Measurements from ENCODE around the gene KMT5C.

KMT5C gene

GRCh38 chr19:55345818-55346724 is 6.4 kb downstream of the KMT5C start (continued):
- no peak for TF ChIP-seq REPIN1 (tag by site-specific recombination; IDR thresholded peaks at IDR 0.05; ENCODE audit: low read depth)
- no peak for TF ChIP-seq ZBTB49 (tag by site-specific recombination; IDR thresholded peaks at IDR 0.05; ENCODE audit: low read depth)
- no peak for TF ChIP-seq ZNF423 (tag by site-specific recombination; IDR thresholded peaks at IDR 0.05)
- TF ChIP-seq ZNF488 (tag by site-specific recombination; IDR thresholded peaks at IDR 0.05) = no peak
- TF ChIP-seq GLI2 (tag by site-specific recombination; IDR thresholded peaks at IDR 0.05; ENCODE audit: borderline replicate concordance, low read depth) = no peak
- no peak for TF ChIP-seq MEIS1 (CRISPR knock-in tag; IDR thresholded peaks at IDR 0.05; ENCODE audit: borderline replicate concordance)
- TF ChIP-seq ZNF138 (tag by site-specific recombination; IDR thresholded peaks at IDR 0.05; ENCODE audit: borderline replicate concordance) = no peak
- TF ChIP-seq FEZF1 (tag by site-specific recombination; IDR thresholded peaks at IDR 0.05) = no peak
- TF ChIP-seq PBX3 (CRISPR knock-in tag; IDR thresholded peaks at IDR 0.05) = 0 out of 2 replicates have a peak, but pooled peaks have one; percentile 30
- no peak for TF ChIP-seq ZNF560 (tag by site-specific recombination; IDR thresholded peaks at IDR 0.05; ENCODE audit: borderline replicate concordance)
- TF ChIP-seq ZNF302 (tag by site-specific recombination; IDR thresholded peaks at IDR 0.05; ENCODE audit: low read depth) = no peak
- no peak for TF ChIP-seq ZXDB (tag by site-specific recombination; IDR thresholded peaks at IDR 0.05)
- no peak; the same call in 1 of the 2 replicates for TF ChIP-seq SP2 (tag by site-specific recombination; IDR thresholded peaks at IDR 0.05)
- 0 out of 2 replicates have a peak, but pooled peaks have one; percentile 17 for TF ChIP-seq ZIC2 (tag by site-specific recombination; IDR thresholded peaks at IDR 0.05)
- TF ChIP-seq SCRT2 (tag by site-specific recombination; IDR thresholded peaks at IDR 0.05) = no peak
- no peak for TF ChIP-seq AEBP2 (tag by site-specific recombination; IDR thresholded peaks at IDR 0.05; ENCODE audit: borderline replicate concordance)
- no peak for TF ChIP-seq BCL11B (tag by site-specific recombination; IDR thresholded peaks at IDR 0.05; ENCODE audit: low read depth)
- TF ChIP-seq ZNF10 (tag by site-specific recombination; IDR thresholded peaks at IDR 0.05) = peak; percentile 71; the same call in 1 of the 2 replicates
- no peak for TF ChIP-seq ZNF394 (tag by site-specific recombination; IDR thresholded peaks at IDR 0.05; ENCODE audit: borderline replicate concordance)
- TF ChIP-seq GLIS1 (tag by site-specific recombination; IDR thresholded peaks at IDR 0.05) = peak; percentile 64
- TF ChIP-seq ZNF660 (tag by site-specific recombination; IDR thresholded peaks at IDR 0.05) = no peak
- peak; percentile 95 for TF ChIP-seq KLF1 (tag by site-specific recombination; IDR thresholded peaks at IDR 0.05)
- TF ChIP-seq ZNF148 (tag by site-specific recombination; IDR thresholded peaks at IDR 0.05; ENCODE audit: borderline replicate concordance) = no peak
- no peak for TF ChIP-seq ZNF391 (tag by site-specific recombination; IDR thresholded peaks at IDR 0.05; ENCODE audit: borderline replicate concordance, low read depth)
- TF ChIP-seq ZNF830 (tag by site-specific recombination; IDR thresholded peaks at IDR 0.05; ENCODE audit: low read depth) = no peak
- no peak for TF ChIP-seq ZSCAN23 (tag by site-specific recombination; IDR thresholded peaks at IDR 0.05)
